Pancreas (tissue), 10 donors: Measurements from ENCODE around the gene CPT1B. TPM values are rescaled to one million over a fixed set of nuclear protein-coding genes. Genes with fewer than 3 reads are reported as not detected.

Experiments
- ATAC-seq, 4 donors: fragments of 200-7000 bp; cut with Tn5 transposase; one replicate each; pipeline versions ENCODE4 v1.8.0 to v1.9.1; 2020; ENCODE audit warnings: mild to moderate bottlenecking in 4 of 4, moderate library complexity in 4 of 4
- DNase-seq, 6 donors: peaks; one replicate each; pipeline ENCODE4 v3.0.0-alpha.2; 2020
- FAIRE-seq: peaks from 2 replicates; lab custom pipeline; 2012; peaks lifted over from hg19 to GRCh38; lab: Jason Lieb, UNC
- H3K27ac ChIP-seq, 4 donors: fragments of 200-600 bp; sonication (generic); 1 replicate in 3 of 4; 2 replicates in 1 of 4; pipeline versions ENCODE4 v1.5.0 to v1.8.0; 2020
- H3K27me3 ChIP-seq, 4 donors: fragments of 200-600 bp; one replicate each; pipeline ENCODE4 v1.8.0; 2021
- H3K36me3 ChIP-seq, 3 donors: fragments of 200-600 bp; sonication (generic) in 1 of 3; one replicate each; pipeline versions ENCODE4 v1.5.0 to v1.8.0; 2020 to 2021
- H3K4me1 ChIP-seq, 3 donors: fragments of 200-600 bp; one replicate each; pipeline ENCODE4 v1.8.0; 2021
- H3K4me3 ChIP-seq, 4 donors: fragments of 200-600 bp; sonication (generic) in 2 of 4; one replicate each; pipeline versions ENCODE4 v1.5.0 to v1.8.0; 2020 to 2021
- H3K9me3 ChIP-seq, 4 donors: fragments of 200-600 bp; one replicate each; pipeline ENCODE4 v1.8.0; 2021
- WGBS, 2 donors: extraction: QIAGEN DNeasy Blood & Tissue Kit; methylation state at CpG; one replicate each; pipeline ENCODE4 v1.1.7; 2013; 5-methylcytosine and 5-hydroxymethylcytosine counted together
- intact Hi-C, 3 donors: fragments of 100-400 bp; cut with DNase I; formaldehyde crosslinking; loops; one replicate each; pipeline versions ENCODE4 v1.11.1 to v1.14.2; 2022
- polyA plus RNA-seq, 2 donors: library from polyadenylated mRNA; stranded (reverse); fragments of 200-250 nt; gene quantifications; one replicate each; pipeline ENCODE4 v1.2.3, GENCODE V29; 2013
- total RNA-seq, 6 donors: library from RNA; stranded (reverse); fragmentation: NEBNext Ultra II Directional in 4 of 6; extraction: Animal tissue kit (Norgen Biotek cat#: 25700) in 4 of 6; gene quantifications; one replicate each; pipeline versions ENCODE4 v1.2.1 to v1.2.4, GENCODE V29; 2021 to 2023
- TF ChIP-seq, protein P1 (sequence below), 4 donors: fragments of 200-600 bp; sonication (generic) in 3 of 4; IDR thresholded peaks; one replicate each; pipeline versions ENCODE4 v1.5.0 to v1.8.0; 2021; ENCODE audit warnings: antibody characterized with exemption in 4 of 4
- donor health status: healthy with polysubstance abuse.
- donor health status: DM: no; HTN: no; CAD: no; lungs with moderate emphysema.
- donor health status: DM: no; HTN: no; CAD: no.
- donor health status: control.
- donor health status: control.
- donor health status: Bipolar disorder and iron deficiency.
- donor health status: DM: yes; HTN: yes; CAD: no.
- donor health status: DM: no; HTN: no; CAD: no.
- donor health status: DM: no; HTN: no; CAD: no.
- donor health status: DM: yes; HTN: yes; CAD: no.

The CPT1B gene
- total and polyA plus RNA-seq, 8 donors, result 7.2 to 87.0 (median 13.6) TPM

DNA sequence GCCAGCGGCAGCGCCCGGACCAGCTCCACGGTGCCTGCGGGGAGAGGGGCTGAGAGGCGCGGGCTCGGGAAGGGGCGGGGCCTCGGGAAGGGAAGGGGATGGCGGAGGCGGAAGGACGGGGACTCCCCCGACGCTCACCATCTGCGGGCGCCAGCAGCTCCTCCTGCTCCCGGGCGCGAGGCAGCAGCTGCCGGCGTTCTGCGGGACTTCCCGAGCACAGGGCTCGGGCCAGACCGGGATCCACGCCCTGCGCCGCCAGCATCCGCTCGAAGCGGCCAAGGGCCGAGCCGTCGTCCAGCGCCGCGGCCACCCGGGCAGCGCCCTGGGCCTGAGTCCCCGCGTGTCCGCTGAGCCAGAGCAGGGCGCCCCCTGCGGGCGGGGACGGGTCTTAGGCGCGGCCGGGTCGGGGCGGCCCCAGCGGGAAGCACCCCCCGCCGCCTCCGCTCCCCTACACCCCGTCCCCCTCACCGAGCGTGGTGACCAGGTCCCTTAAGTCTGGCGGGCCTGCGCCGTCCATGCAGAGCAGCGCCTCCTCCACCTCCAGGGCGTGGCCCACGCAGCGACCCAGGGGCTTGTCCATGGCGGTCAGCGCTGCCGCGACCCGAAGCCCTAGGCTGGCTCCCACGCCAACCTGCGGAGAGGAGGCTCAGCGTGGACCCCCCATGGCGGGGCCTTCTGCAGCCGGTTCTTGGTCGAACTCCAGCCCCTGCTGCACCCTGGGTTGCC lies 52.0 kb downstream of the CPT1B start:
- ATAC-seq (peak; percentile 36 to 55 (median 40)), FAIRE-seq (no peak), DNase-seq (peak; percentile 80 to 94 (median 88))
- Histone ChIP-seq H3K36me3 (peaks cover 0 to 21% (median 11%) of the 10 kb centered on the region in 3 donors), H3K27ac (peak overlapping the region; percentile 88 to 94 (median 90)), H3K9me3 (no peaks in the 10 kb centered on the region), H3K4me1 (peaks cover 7 to 16% (median 11%) of the 10 kb centered on the region in 3 donors), H3K27me3 (peaks cover 0 to 6% (median 0%) of the 10 kb centered on the region in 4 donors), H3K4me3 (peak overlapping the region; percentile 59 to 75 (median 68))
- TF ChIP-seq, protein P1, sequence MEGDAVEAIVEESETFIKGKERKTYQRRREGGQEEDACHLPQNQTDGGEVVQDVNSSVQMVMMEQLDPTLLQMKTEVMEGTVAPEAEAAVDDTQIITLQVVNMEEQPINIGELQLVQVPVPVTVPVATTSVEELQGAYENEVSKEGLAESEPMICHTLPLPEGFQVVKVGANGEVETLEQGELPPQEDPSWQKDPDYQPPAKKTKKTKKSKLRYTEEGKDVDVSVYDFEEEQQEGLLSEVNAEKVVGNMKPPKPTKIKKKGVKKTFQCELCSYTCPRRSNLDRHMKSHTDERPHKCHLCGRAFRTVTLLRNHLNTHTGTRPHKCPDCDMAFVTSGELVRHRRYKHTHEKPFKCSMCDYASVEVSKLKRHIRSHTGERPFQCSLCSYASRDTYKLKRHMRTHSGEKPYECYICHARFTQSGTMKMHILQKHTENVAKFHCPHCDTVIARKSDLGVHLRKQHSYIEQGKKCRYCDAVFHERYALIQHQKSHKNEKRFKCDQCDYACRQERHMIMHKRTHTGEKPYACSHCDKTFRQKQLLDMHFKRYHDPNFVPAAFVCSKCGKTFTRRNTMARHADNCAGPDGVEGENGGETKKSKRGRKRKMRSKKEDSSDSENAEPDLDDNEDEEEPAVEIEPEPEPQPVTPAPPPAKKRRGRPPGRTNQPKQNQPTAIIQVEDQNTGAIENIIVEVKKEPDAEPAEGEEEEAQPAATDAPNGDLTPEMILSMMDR (IDR thresholded peaks at IDR 0.05), result peak; percentile 31 to 57 (median 56)
- 5 to 10% methylated on average over 33 to 77 of the region's 77 CpGs for WGBS, 2 donors
- intact Hi-C loops, result no loop called here

- Histone ChIP-seq H3K36me3 (peaks cover 0 to 21% (median 11%) of the 10 kb centered on the region in 3 donors), H3K9me3 (no peaks in the 10 kb centered on the region), H3K4me1 (peaks cover 7 to 11% (median 10%) of the 10 kb centered on the region in 3 donors), H3K4me3 (peak overlapping the region; percentile 59 to 75 (median 68)), H3K27ac (peak overlapping the region; percentile 88 to 94 (median 90)), H3K27me3 (peaks cover 0 to 4% (median 0%) of the 10 kb centered on the region in 4 donors)
- WGBS, 2 donors, result 0 to 2% methylated on average over 11 to 33 of the region's 33 CpGs
- DNase-seq (no peak), ATAC-seq (no peak), FAIRE-seq (no peak)
- intact Hi-C loops, result no loop called here
- TF ChIP-seq, protein P1 (IDR thresholded peaks at IDR 0.05), result no peak
Measured at GRCh38 chr22:50525858-50526107, 52.4 kb downstream of the CPT1B start.

GRCh38 chr22:50525104-50525857 lies 52.9 kb downstream of the CPT1B start, which contains the start of gene SCO2:
SCO2 (minus strand) TSS chr22:50525598; CDS start chr22:50524411, 1,187 bp downstream.
- Histone ChIP-seq H3K27ac (peak within 1 kb of the TSS; percentile 88 to 94 (median 90)), H3K27me3 (no peaks in the 10 kb centered on the region), H3K4me1 (peaks cover 6 to 7% (median 6%) of the 10 kb centered on the region in 3 donors), H3K4me3 (peak within 1 kb of the TSS; percentile 59 to 75 (median 68)), H3K9me3 (no peaks in the 10 kb centered on the region), H3K36me3 (peaks cover 0 to 22% (median 11%) of the 10 kb centered on the region in 3 donors)
- ATAC-seq (peak; percentile 70 to 81 (median 78)), FAIRE-seq (no peak), DNase-seq (peak; percentile 96 to 100 (median 98))
- WGBS, 2 donors, result 1% methylated on average over 73 to 84 of the region's 84 CpGs
- TF ChIP-seq, protein P1 (IDR thresholded peaks at IDR 0.05), result peak in 3 of 4 donors; percentile 11 to 25 (median 15)
- intact Hi-C loops, result no loop called here

- no peaks in the 10 kb centered on the region for H3K27me3 ChIP-seq
- H3K4me1 ChIP-seq, result peaks cover 5 to 7% (median 6%) of the 10 kb centered on the region in 3 donors
- TF ChIP-seq, protein P1 (IDR thresholded peaks at IDR 0.05), result no peak
- H3K36me3 ChIP-seq, result peaks cover 0 to 26% (median 11%) of the 10 kb centered on the region in 3 donors
- ATAC-seq, result peak in 3 of 4 donors; percentile 1 to 8 (median 2)
- H3K4me3 ChIP-seq, result peak overlapping the region; percentile 59 to 75 (median 68)
- peak overlapping the region; percentile 88 to 94 (median 90) for H3K27ac ChIP-seq
- no peaks in the 10 kb centered on the region for H3K9me3 ChIP-seq
- DNase-seq, result no peak
- intact Hi-C loops, result no loop called here
- no peak for FAIRE-seq
- WGBS, 2 donors, result 4 to 5% methylated on average over 19 of the region's 19 CpGs
Measured at GRCh38 chr22:50524676-50525103, 53.5 kb downstream of the CPT1B start.
